ENCODE results near the gene HMGCR. TPM values are rescaled to one million over a fixed set of nuclear protein-coding genes. Genes with fewer than 3 reads are reported as not detected.
"Not testable (repeated sequence)": the region's sequence is repeated elsewhere in the genome, so short reads cannot be mapped to it uniquely, and the experiment has no call there.

Gene HMGCR
- polyA plus RNA-seq (2012; ENCODE audit: missing spikeins), result 54.6 TPM

DNA sequence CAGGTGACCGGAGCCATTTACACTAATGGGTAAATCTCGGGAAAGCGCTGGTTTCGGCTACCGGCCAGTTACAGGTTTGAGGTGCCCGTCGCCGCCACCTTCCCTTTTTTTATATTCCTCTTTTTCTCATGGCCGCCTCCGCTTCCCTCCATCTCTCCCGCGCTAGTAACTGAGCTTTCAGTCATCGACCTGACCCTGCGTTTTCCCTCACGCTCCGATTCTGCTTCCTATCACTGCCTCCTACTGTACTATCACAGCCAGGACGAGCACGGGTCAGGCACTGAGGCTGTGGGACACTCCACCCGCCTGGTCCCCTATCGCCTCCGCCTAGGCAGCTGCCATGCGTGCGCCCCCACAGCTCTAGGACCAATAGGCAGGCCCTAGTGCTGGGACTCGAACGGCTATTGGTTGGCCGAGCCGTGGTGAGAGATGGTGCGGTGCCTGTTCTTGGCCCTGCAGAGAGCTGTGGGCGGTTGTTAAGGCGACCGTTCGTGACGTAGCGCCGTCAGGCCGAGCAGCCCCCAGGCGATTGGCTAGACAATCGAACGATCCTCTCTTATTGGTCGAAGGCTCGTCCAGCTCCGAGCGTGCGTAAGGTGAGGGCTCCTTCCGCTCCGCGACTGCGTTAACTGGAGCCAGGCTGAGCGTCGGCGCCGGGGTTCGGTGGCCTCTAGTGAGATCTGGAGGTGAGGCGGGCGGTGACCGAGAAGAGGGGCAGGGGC is at the start of gene HMGCR:
TSS of gene HMGCR (plus strand) at position 606 of the 722 bp plus-strand sequence. CDS start 5,386 bp downstream, outside the sequence.
- FAIRE-seq (peak; percentile 98), DNase-seq (ENCODE audit: insufficient read length) (peak; percentile 71)
- TF ChIP-seq POLR2AphosphoS5 (IDR thresholded peaks at IDR 0.05; ENCODE audit: low read depth, low read length) (peak; percentile 92), TAF1 (IDR thresholded peaks at IDR 0.05; ENCODE audit: borderline replicate concordance, low read depth, low read length) (peak; percentile 67; the same call in 1 of the 2 replicates), POLR2A (IDR thresholded peaks at IDR 0.05; ENCODE audit: low read depth, low read length) (peak; percentile 95)

DNA sequence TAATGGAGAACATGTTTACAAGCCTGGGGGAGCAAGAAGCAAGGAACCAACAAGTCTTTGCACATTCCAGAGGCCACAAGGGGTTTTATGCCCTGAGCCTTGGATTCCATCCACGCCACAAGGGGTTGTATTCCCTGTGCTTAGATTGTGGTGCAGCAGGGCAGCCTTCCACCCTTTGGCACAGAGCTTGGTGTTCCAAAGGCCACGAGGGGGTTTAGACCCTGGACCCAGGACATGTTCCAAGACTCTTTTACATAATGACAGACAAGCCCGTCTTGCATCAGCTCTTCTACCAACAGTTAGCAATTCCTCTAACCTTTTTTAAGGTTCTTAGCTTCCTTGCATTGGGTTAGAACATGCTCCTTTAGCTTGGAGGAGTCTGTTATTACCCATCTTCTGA is 45.2 kb upstream of the HMGCR start:
- DNase-seq (ENCODE audit: insufficient read length); FAIRE-seq: not testable (repeated sequence)

DNA sequence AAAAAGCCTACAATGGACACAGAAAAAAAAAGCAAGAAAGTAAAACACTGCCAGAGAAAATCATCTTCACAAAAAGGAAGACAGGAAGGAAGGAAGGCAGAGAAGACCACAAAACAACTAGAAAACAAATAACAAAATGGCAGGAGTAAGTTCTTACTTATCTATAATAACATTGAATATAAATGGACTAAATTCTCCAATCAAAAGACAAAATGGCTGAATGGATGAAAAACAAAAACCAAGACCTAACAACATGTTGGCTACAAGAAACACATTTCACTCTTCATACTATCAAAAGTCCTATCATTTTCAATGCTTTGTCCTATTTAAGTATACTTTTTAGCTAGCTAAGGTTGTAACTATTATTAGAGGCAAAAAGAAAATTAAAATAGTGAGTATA is 36.9 kb upstream of the HMGCR start:
- DNase-seq (ENCODE audit: insufficient read length) (no peak), FAIRE-seq (no peak)
- TF ChIP-seq POLR2AphosphoS5 (IDR thresholded peaks at IDR 0.05; ENCODE audit: low read depth, low read length) (no peak), POLR2A (IDR thresholded peaks at IDR 0.05; ENCODE audit: low read depth, low read length) (no peak), TAF1 (IDR thresholded peaks at IDR 0.05; ENCODE audit: borderline replicate concordance, low read depth, low read length) (no peak)

DNA sequence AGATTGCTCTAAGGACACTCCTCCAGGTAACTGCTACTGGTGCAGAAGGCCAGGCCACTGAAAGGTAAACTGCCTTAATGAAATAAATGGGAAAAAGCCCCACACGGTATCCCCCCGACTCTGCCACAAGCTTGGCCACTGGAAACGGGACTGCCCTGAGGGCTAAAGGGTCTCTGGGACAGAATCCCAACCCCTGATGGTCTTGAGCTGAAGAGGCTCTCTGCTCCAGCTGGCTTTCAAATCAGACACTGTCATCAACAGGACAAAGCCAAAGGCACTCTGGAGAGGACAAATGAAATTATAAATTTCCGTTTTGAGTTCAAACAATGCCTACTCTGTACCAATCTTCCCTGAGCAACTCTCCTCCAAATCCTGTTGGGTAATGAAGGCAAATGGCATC is 33.6 kb upstream of the HMGCR start:
- FAIRE-seq (no peak), DNase-seq (ENCODE audit: insufficient read length) (no peak)
- TF ChIP-seq POLR2AphosphoS5 (IDR thresholded peaks at IDR 0.05; ENCODE audit: low read depth, low read length) (no peak), POLR2A (IDR thresholded peaks at IDR 0.05; ENCODE audit: low read depth, low read length) (no peak), TAF1 (IDR thresholded peaks at IDR 0.05; ENCODE audit: borderline replicate concordance, low read depth, low read length) (no peak)

DNA sequence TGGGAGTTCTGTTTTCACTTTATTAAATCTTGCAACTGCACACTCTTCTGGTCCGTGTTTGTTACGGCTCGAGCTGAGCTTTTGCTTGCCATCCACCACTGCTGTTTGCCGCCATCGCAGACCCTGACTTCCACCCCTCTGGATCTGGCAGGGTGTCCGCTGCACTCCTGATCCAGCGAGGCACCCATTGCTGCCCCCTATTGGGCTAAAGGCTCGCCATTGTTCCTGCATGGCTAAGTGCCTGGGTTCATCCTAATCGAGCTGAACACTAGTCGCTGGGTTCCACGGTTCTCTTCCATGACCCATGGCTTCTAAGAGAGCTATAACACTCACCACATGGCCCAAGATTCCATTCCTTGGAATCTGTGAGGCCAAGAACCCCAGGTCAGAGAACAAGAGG is 32.5 kb upstream of the HMGCR start:
- DNase-seq (ENCODE audit: insufficient read length); FAIRE-seq: not testable (repeated sequence)

DNA sequence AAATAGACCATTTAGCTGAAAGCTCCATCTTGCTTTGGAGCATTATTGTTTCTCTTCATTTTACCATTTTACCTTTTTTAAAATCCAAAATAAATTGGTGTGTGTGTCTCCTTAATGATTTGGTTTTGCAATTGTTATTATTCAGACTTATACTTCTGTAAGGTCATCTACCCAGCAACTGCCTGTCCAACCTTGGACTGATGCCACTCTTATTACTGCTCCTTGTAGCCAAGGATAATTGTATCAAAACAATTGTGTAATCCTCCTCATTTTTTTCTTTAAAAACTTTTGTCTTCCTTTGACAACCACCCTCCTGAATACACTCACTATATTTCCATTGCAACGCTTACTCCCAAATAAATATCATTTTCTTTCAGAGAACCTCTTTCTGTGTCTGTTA is 30.3 kb upstream of the HMGCR start:
- TF ChIP-seq POLR2AphosphoS5 (IDR thresholded peaks at IDR 0.05; ENCODE audit: low read depth, low read length), result no peak
- no peak for TF ChIP-seq POLR2A (IDR thresholded peaks at IDR 0.05; ENCODE audit: low read depth, low read length)
- no peak for TF ChIP-seq TAF1 (IDR thresholded peaks at IDR 0.05; ENCODE audit: borderline replicate concordance, low read depth, low read length)
- FAIRE-seq, result no peak

DNA sequence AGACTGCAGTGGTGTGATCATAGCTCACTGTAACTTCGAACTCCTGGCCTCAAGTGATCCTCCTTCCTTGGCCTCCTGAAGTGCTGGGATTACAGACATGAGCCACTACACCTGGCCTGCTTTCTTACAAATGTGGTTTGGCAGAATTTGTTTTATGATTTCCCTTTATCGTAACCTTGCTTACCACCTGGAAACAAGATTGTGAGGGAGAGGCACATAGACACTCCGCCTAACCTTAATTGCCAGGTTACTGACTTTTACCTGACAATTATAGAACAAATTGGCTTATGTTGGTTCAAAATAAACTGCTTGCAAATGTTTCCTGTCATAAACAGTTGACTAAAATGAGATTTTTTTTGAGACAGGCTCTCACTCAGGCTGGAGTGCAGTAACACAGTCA is 26.8 kb upstream of the HMGCR start:
- TF ChIP-seq POLR2AphosphoS5 (IDR thresholded peaks at IDR 0.05; ENCODE audit: low read depth, low read length) (no peak), TAF1 (IDR thresholded peaks at IDR 0.05; ENCODE audit: borderline replicate concordance, low read depth, low read length) (no peak), POLR2A (IDR thresholded peaks at IDR 0.05; ENCODE audit: low read depth, low read length) (no peak)
- FAIRE-seq (no peak), DNase-seq (ENCODE audit: insufficient read length) (no peak)

More for the DNA sequence above, 30.3 kb upstream of the HMGCR start:
- no peak for DNase-seq (ENCODE audit: insufficient read length)

DNA sequence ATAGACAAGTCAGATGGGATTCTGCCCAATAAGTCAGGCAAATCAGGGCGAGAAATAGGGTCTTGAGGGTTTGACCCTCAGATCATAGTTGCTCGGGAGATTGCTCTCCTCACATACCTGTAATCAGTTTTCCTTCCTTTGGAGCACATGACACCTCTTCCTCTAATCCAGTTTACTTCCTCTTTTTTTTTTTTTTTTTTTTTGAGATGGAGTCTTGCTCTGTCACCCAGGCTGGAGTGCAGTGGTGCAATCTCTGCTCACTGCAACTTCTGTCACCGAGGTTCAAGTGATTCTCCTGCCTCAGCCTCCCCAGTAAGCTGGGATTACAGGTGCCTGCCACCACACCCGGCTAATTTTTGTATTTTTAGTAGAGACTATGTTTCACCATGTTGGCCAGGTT is 17.9 kb upstream of the HMGCR start:
- not testable (repeated sequence) for DNase-seq (ENCODE audit: insufficient read length); FAIRE-seq

DNA sequence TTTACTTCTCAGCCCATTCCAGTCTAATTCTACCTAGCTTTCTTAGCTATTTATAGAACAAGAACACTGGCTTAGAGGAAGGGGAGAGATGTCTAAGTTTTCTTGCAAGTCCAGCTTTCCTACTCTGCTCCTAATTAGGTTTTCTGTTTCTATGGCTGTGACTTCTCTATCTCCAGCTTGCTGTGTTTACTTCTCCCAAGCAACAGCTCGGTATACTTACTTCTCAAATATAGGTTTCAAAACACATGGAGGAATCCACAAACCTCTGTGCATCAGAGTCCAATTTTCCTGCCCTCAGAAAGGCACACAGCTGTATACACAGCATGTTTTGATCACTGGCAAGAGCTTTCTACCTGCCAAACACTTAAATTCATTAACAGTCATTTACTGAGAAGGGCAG is 17.4 kb upstream of the HMGCR start:
- no peak for TF ChIP-seq POLR2AphosphoS5 (IDR thresholded peaks at IDR 0.05; ENCODE audit: low read depth, low read length)
- no peak for TF ChIP-seq TAF1 (IDR thresholded peaks at IDR 0.05; ENCODE audit: borderline replicate concordance, low read depth, low read length)
- no peak for TF ChIP-seq POLR2A (IDR thresholded peaks at IDR 0.05; ENCODE audit: low read depth, low read length)
- FAIRE-seq, result no peak
- DNase-seq (ENCODE audit: insufficient read length), result no peak

DNA sequence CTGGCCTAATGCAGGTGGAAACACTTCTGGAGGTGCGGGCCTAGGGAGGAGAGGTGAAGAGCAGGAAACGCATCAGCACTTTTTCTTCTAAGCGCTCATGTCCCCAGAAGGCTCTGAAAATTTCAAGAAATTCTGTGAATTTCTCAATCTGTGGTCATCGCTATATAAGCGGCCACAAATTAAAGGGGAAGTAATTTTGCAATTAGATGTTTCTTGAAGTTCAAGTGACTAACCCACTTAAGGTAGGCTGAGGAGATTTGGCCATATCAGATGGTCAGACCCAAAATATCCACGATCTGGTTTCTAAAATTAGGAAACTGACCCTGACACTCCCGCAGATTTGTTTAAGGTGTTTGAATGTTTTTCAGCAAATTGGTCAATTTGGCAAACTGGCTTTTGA is 16.6 kb upstream of the HMGCR start:
- TF ChIP-seq POLR2A (IDR thresholded peaks at IDR 0.05; ENCODE audit: low read depth, low read length) (no peak), TAF1 (IDR thresholded peaks at IDR 0.05; ENCODE audit: borderline replicate concordance, low read depth, low read length) (no peak), POLR2AphosphoS5 (IDR thresholded peaks at IDR 0.05; ENCODE audit: low read depth, low read length) (no peak)
- FAIRE-seq, result no peak
- DNase-seq (ENCODE audit: insufficient read length), result no peak

DNA sequence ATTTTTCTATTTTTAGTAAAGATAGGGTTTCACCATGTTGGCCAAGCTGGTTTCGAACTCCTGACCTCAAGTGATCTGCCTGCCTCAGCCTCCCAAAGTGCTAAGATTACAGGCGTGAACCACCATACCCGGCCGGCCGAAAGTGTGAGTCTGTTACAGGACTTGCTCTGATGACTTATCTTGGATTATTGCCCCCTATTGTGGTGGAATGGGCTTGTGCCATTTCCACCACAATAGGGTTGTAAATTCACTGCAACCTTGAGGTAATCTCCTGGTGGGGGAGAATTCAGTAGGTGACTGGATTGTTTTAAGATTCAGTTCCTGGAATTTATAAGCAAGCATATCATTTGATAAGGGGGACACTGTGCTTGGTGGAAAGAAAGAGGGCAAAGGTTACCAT is 15.0 kb upstream of the HMGCR start:
- FAIRE-seq (no peak), DNase-seq (ENCODE audit: insufficient read length) (no peak)
- no peak for TF ChIP-seq TAF1 (IDR thresholded peaks at IDR 0.05; ENCODE audit: borderline replicate concordance, low read depth, low read length)
- TF ChIP-seq POLR2AphosphoS5 (IDR thresholded peaks at IDR 0.05; ENCODE audit: low read depth, low read length), result no peak
- no peak for TF ChIP-seq POLR2A (IDR thresholded peaks at IDR 0.05; ENCODE audit: low read depth, low read length)

DNA sequence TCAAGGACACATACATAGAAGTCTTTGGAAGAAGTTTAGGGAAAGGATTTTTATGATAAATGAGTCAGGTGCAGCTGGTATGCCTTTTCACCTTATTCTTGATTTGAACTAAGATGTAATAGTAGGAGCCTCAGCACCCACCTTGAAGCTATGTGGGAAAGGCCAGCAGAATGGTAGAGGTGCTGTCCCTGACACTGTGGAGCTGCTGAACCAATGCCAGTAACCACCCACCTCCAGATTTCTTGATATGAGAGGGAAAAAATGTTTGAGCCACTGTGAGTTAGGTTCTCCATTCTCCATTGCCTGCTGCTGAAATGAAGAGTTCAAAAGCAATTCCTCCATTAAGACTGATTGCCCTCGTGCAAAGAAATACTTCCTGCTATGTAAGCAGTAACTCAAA is 12.2 kb upstream of the HMGCR start:
- DNase-seq (ENCODE audit: insufficient read length), result no peak
- no peak for TF ChIP-seq POLR2A (IDR thresholded peaks at IDR 0.05; ENCODE audit: low read depth, low read length)
- no peak for FAIRE-seq

DNA sequence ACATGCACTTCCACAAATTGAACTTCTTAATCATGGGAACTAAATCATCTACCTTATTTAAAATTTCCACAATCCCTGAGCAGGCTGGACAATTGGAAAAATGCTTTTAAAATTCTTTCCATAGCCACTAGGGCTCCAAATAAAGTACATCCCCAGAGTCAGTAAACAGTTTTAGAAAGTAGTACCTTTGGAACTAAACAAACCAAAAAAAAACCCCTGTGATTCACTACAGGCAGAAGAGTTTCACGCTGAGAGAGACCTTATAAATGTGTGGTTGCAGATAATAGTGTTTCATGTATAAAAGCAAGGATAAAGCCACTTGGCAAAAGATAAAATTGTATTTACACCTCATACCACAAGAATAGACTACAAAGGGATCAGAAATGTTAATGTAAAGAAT is 11.8 kb upstream of the HMGCR start:
- FAIRE-seq, result no peak
- TF ChIP-seq POLR2A (IDR thresholded peaks at IDR 0.05; ENCODE audit: low read depth, low read length), result no peak
- TF ChIP-seq POLR2AphosphoS5 (IDR thresholded peaks at IDR 0.05; ENCODE audit: low read depth, low read length), result no peak
- no peak for TF ChIP-seq TAF1 (IDR thresholded peaks at IDR 0.05; ENCODE audit: borderline replicate concordance, low read depth, low read length)
- no peak for DNase-seq (ENCODE audit: insufficient read length)
